Non-pigmented ciliary epithelial cell (primary cell): Measurements from ENCODE around the gene RTN4RL1.

ENCODE experiments used
- DNase-seq: peaks from one replicate; pipeline ENCODE4 v3.0.0-alpha.2; 2010; ENCODE audit warnings: low read depth

The RTN4RL1 gene

GRCh38 chr17:2025220-2025621 is at the start of gene RTN4RL1:
Gene RTN4RL1 (minus strand): TSS chr17:2025334. CDS start chr17:2024865, 469 bp downstream.
- DNase-seq = no peak

GRCh38 chr17:2074919-2075318 is 49.8 kb upstream of the RTN4RL1 start:
- no peak for DNase-seq

GRCh38 chr17:2071455-2072281 is 46.5 kb upstream of the RTN4RL1 start:
- no peak for DNase-seq

- no peak for DNase-seq
Measured at GRCh38 chr17:2071024-2071385, 45.9 kb upstream of the RTN4RL1 start.

GRCh38 chr17:2070241-2071023 is 45.3 kb upstream of the RTN4RL1 start:
- no peak for DNase-seq

GRCh38 chr17:2068519-2069051 is 43.5 kb upstream of the RTN4RL1 start:
- DNase-seq = no peak

GRCh38 chr17:2068031-2068518 is 42.9 kb upstream of the RTN4RL1 start:
- no peak for DNase-seq

GRCh38 chr17:2067608-2068024 is 42.5 kb upstream of the RTN4RL1 start:
- DNase-seq = no peak

- DNase-seq = no peak
Measured at GRCh38 chr17:2067048-2067561, 42.0 kb upstream of the RTN4RL1 start.

- no peak for DNase-seq
Measured at GRCh38 chr17:2065949-2066400, 40.8 kb upstream of the RTN4RL1 start.

- DNase-seq = no peak
Measured at GRCh38 chr17:2064980-2065785, 40.0 kb upstream of the RTN4RL1 start.

- DNase-seq = no peak
Measured at GRCh38 chr17:2064520-2064971, 39.4 kb upstream of the RTN4RL1 start.

GRCh38 chr17:2064147-2064489 is 39.0 kb upstream of the RTN4RL1 start:
- no peak for DNase-seq

- no peak for DNase-seq
Measured at GRCh38 chr17:2063261-2064146, 38.4 kb upstream of the RTN4RL1 start.

- no peak for DNase-seq
Measured at GRCh38 chr17:2062571-2063183, 37.5 kb upstream of the RTN4RL1 start.

- no peak for DNase-seq
Measured at GRCh38 chr17:2061441-2061958, 36.4 kb upstream of the RTN4RL1 start.

GRCh38 chr17:2060681-2061440 is 35.7 kb upstream of the RTN4RL1 start:
- DNase-seq = no peak

GRCh38 chr17:2060385-2060658 is 35.2 kb upstream of the RTN4RL1 start:
- DNase-seq = no peak
